GM21528 (cell line): ENCODE data around the gene GIPC3.
"Not testable (repeated sequence)": the region's sequence is repeated elsewhere in the genome, so short reads cannot be mapped to it uniquely, and the experiment has no call there.

ENCODE experiments used
- ATAC-seq: cut with Tn5 transposase; IDR thresholded peaks from one replicate; pipeline ENCODE4 v1.9.1; 2021; ENCODE audit warnings: mild to moderate bottlenecking, moderate library complexity; ENCODE audit not compliant: unreplicated experiment, low FRiP score

GIPC3 gene

DNA sequence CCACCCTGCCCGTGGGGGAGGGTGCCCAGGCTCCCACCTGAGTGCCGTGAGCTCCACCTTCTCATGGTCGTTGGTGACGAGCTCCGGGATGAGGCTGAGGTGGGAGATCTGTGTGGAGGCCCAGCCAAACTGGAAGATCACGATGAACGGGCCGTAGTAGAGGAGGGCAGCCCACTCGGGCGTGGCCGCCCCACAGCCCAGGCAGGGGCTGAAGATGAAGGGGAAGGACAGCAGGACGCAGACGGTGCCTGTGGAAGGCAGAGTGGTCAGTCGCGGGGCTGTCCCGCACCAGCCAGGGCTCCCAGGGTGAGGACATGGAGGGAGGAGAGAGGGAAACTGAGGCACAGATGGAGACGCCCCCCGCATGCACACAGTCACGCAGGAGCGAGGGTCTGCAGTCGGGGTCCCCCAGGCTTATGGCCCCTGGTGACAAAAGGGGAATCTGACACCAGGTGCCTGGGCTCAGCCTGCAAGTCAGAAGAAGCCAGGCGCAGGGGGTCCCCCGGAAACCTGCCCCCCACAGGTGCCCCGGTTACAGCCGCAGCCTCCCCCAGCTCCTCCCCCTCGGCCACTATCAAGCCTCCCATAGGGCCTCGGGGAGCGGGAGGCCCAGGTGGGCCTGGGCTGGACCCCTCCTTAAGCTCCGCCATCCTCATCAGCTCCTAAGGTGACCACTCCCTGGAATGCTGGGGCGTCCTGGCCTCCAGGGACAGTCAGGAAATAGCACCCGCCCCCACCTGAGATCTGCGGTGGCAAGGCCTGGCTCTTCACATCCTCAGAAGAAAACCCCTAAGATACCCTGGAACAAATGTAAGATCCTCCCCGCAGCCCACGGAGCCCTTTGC, 34.1 kb upstream of the GIPC3 start:
- no peak for ATAC-seq

DNA sequence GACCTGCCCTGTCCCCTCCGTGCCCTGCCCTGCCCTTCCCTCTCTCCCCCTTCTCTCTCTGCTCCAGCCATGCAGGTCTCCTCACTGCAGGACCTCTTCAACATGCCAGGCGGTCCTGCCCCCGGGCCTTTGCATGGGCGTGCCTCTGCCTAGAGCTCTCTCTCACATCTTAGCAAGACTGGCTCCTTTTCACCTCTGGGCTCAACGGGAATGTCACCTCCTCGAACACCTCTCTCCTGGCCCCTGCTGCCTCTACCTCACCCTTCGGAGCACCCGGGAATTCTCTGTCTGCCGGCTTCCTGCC, 33.5 kb upstream of the GIPC3 start:
- no peak for ATAC-seq

DNA sequence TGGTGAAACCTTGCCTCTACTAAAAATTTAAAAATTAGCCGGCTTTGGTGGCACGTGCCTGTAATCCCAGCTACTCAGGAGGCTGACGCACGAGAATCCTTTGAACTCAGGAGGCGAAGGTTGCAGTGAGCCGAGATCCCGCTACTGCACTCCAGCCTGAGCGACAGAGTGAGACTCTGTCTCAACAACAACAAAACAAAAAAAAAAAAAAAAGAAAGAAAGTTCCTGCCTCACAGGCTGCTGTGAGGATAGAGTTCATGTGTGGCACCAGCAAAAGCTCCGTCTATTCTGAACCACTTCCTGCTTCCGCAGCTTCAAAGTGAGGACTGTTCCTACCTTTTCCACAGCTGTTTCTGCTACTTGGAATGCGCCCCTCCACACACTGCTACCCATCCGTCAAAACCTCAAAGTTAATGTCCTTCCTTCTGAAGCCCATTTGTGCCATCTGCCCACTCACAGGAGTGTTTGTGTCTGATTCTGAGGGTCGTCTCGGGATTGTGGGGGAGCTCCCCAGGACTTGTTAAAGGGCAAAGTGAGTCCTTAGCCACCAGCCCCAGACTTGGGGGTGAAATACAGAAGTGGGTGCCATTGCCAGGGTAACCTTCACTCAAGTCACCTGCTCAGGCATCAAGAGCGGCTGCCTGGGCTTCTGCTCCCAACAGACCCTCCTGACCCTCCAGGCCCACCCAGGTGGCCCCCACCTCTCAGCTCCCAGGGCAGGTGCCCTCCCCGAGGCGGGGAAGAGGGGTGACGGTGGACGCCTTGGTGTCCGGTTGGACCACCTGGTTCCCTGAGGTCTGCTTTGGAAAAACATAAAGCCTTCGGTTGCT, 30.8 kb upstream of the GIPC3 start:
- no peak for ATAC-seq

- no peak for ATAC-seq
Measured at GRCh38 chr19:3555653-3556422, 29.4 kb upstream of the GIPC3 start.

DNA sequence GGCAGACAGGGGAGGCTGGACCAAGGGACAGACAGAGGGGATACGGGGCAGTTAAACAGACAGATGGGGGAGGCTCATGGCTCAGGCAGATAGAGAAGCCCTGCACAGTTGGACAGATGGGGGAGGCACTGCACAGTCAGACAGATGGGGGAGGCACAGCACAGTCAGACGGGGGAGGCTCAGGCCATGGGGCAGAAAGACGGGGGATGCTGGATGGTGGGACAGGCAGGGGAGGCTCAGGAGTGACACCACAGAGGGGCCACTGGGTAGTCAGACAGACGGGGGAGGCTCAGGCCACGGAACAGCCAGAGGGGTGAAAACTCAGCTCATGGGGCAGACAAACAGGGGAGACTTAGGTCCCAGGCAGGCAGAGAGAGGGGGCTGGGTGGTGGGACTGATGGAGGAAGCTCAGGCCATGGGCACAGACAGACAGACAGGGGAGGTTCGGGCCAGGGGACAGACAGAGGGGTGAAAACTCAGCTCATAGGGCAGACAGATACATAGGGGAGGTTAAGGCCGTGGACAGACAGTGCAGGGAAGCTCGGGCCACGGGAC, 28.8 kb upstream of the GIPC3 start:
- no peak for ATAC-seq

GRCh38 chr19:3556978-3557460, 28.3 kb upstream of the GIPC3 start:
- peak; percentile 22 for ATAC-seq

- peak; percentile 80 for ATAC-seq
Measured at GRCh38 chr19:3557461-3558248, 27.6 kb upstream of the GIPC3 start, which contains the start of gene MFSD12. Gene MFSD12, minus strand, starts transcription at chr19:3557586. Its CDS starts 183 bp downstream, at chr19:3557403.

- ATAC-seq, result no peak
Measured at GRCh38 chr19:3563709-3564524, 21.4 kb upstream of the GIPC3 start.

DNA sequence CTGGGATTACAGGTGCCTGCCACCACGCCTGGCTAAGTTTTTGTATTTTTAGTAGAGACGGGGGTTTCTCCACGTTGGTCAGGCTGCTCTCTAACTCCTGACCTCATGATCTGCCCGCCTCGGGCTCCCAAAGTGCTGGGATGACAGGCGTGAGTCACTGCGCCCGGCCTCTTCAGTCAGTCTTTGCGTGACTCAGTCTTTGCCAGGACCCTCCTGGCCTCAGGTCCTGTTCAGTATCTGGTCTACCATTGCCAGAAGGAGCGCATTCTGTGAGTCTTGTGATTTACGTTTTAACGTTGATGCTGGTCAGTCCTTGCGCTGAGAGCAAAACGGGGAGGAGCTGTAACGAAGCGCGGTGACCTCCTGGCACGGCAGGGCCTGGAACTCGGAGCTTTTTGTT, 20.1 kb upstream of the GIPC3 start:
- no peak for ATAC-seq

DNA sequence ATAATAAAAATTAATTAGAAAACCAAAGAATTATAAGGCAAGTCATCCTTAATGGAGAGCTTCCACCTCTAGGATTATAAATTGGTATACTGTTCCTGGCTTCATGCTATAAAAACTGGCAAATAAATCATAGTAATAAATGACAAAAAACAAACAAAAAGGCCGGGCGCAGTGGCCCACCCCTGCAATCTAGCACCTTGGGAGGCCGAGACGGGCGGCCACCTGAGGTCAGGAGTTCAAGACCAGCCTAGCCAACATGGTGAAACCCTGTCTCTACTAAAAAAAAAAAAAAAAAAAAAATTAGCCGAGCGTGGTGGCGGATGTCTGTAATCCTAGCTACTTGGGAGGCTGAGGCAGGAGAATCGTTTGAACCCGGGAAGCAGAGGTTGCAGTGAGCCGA, 15.2 kb upstream of the GIPC3 start:
- not testable (repeated sequence) for ATAC-seq

GRCh38 chr19:3570606-3571011, 14.7 kb upstream of the GIPC3 start:
- ATAC-seq, result no peak

DNA sequence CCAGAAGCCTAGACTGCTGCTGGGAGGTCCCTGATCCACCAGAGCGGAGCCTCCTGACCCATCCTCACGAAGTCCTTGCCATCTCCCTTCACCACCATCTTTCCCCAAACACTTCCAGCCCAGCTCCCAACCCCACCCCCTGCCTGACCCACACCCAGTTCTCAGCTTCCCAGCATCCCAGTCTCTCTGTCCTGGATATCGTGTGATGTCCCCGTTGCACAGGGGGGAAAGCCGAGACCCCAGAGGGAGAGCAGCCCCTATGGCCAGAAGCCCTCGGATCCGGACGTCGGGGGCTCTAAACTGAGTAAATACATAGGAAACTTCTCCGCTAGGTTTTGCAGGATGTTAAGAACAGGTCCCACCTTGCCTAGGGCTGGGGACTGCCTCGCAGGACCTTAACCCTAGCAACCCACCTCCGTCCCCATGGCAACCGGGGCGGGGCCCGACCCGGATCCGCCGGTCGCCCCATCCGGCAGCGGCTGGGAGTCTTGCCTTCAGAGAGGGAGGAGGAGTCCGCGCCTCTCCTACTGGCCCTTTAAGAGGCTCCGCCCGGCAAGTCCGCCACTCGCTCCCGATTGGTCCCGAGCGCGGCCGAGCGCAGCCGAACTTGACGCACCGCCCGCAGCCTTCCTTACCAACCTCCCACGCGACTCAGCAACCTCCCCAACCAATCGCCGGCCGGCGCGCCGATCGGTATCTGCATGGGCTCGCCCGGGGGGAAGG, 13.0 kb upstream of the GIPC3 start:
- ATAC-seq, result peak; percentile 89

DNA sequence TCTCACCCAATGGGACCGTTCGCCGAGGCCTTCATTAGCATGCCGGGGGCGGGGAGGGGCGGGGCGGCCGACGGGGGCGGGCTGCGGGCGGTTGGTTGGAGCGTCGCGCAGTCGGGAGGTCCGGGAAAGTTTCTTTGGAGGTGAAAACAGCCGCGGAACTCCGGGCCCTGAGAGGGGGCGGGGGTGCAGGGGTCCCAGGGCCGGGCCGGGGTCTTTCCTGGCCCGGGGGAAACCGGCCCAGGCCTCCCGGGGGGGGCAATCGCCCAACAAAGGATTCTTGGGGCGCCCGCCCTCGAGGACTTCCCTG, 12.5 kb upstream of the GIPC3 start, which contains the start of gene HMG20B:
HMG20B (plus strand) TSS at position 90 of the 307 bp plus-strand sequence. CDS start 366 bp downstream, outside the sequence.
- ATAC-seq, result no peak

DNA sequence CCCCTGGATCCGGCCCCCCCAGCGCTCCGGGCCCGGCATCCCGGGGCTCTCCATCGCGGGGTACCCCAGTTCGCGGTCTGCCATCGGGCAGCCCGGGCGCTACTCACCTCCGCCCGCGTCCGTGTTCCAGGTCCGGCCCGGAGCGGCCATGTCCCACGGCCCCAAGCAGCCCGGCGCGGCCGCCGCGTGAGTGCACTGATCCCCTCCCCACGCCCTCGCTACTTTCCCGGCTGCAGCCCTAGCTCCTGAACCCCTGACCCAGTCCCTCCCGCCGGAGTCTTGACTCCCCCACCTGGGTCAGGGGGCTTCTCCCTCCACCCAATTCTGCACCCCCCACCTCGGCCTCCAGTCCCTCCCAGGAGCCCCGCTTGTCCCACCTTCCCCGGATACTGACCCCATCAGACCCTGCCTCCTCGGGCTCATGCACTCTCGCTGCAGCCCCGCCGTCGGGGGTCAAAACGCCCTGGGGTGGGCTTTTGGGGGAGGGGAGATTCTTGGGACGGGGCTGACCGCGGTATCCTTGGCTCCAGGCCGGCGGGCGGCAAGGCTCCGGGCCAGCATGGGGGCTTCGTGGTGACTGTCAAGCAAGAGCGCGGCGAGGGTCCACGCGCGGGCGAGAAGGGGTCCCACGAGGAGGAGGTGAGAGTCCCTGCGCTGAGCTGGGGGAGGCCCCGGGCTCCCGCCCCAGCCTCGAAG, 12.0 kb upstream of the GIPC3 start:
- ATAC-seq, result peak; percentile 17

GRCh38 chr19:3573858-3574637, 11.2 kb upstream of the GIPC3 start:
- ATAC-seq, result no peak

DNA sequence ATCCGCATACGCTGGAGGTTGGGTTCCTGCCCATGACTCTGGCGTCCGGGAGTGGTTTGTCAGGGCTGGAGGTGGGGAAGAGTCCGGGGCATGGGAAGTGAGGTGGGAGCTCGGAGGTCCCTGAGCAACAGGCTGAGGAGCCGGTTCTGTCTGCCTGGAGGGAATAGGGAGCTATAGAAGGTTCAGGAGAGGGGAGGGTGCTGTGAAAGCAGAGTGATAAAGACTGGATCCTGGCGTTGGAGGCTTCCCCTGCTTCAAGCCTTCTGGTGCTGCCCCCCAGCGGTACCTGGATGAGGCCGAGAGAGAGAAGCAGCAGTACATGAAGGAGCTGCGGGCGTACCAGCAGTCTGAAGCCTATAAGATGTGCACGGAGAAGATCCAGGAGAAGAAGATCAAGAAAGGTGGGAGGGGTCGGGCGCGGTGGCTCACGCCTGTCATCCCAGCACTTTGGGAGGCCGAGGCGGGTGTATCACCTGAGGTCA, 10.0 kb upstream of the GIPC3 start:
- no peak for ATAC-seq
